ENCODE data around the gene RER1.

The RER1 gene

DNA sequence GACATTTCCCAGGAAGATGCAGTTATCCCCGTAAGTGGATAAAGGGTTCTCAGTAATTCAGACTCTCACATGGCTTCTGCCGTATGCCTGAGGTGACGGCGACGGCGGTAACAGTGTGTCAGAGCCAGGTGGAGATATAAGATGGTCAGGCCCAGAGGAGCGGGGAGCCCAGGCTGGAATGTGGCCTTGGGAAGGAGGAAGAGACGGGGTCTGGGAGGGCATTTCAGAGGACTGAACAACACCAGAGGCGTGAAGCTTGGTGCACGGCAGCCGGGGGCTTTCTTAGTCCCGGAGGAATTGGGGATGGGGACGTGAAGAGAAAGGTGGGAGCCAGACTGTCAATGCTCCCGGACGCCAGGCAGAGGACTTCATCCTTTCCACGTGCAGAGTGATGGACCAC lies 1.0 kb downstream of the RER1 start:
- no peak for DNase-seq

DNA sequence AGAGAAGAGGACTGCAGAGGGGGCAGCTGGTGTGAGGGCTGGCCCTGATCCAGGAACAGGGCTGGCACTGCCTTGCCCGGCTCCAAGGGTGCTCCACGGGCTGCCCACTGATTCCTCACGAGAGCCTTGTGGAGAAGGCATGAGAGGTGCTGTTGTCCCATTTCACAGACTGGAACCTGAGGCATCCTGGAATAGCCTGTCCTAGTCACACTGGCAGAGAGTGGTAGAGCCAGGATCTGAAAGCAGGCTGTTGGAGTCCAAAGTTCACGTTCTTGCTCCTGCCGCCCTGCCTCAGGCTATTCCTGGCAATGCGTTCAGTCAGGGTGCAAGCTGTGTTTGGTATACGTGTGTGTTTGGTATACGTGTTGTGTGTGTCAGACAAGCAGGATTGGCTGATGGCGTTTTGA lies 1.8 kb downstream of the RER1 start:
- DNase-seq = no peak

DNA sequence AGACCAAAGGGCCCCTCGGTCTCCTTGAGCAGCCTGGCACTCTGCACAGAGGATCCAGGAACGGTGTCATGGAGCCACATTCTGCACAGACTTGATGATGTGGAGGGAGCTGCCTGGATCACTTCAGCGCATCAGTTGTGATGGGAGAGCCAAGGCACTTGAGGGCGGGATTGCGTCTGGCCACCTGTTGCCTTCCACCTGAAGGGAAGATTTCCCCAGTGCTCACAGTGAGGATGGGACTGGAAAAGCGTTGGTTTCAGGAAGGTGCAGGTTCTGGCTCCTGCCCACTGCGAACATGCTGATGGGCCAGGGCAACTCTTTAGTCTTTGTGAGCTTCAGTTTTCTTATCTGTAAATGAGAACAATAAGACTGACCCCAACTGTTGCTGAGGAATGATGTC lies 2.6 kb downstream of the RER1 start:
- DNase-seq = no peak

DNA sequence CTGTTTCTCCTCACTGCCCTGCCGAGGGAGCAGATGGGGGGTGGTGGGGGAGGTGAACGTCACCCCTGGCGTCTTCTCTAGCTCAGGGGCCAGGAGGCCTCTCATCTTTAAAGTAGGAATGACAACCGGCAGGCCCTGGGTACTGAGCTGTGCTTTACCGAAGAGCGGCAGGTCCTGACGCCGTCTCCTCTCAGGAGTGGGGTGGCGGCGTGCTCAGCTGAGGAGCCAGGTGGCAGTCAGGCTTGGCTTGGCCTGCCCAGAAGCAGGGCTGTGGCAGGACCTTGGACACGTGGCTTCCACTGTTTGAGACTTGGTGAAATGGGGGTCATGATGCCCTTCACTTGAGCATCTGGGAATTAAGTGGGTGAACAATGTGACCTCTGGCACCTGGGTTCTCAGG lies 3.1 kb downstream of the RER1 start:
- DNase-seq = no peak

DNA sequence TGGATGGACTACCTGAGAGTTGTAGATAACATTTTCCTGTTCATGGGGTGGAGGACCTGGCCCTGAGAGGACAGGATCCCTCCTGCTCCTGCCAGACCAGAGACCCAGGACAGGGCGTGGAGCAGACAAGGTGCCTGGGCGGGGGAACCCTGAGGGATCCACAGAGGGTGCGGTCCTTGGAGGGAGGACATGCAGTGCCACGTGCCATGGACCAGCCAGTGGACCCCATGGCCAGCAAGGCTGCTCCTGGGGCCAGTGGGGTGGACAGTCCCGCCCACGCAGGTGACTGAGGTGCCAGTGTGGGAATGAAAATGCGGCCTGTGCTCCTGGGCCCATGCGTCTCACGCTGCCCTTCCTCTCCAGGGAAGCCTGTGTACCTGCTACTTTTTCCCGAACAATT lies 3.6 kb downstream of the RER1 start:
- DNase-seq = no peak

DNA sequence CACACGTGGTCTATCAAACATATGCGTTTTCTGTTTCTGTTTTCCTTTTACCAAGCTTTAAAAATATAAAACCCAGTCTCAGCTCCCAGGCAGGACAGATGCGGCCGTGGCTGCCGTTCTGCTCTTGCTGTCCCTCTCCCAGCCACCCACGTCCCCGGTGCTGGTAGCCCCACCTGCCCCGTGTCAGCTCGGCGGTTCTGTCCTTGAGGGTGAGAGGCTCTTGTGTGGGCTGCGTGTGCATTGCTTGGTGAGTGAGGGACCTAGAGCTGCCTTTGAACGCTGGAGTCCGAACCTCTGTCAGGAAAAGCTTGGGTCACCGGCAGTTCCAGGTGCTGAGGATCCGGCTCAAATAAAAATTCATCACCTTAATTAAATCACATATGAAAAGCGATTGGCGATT lies 4.4 kb downstream of the RER1 start:
- DNase-seq = no peak

DNA sequence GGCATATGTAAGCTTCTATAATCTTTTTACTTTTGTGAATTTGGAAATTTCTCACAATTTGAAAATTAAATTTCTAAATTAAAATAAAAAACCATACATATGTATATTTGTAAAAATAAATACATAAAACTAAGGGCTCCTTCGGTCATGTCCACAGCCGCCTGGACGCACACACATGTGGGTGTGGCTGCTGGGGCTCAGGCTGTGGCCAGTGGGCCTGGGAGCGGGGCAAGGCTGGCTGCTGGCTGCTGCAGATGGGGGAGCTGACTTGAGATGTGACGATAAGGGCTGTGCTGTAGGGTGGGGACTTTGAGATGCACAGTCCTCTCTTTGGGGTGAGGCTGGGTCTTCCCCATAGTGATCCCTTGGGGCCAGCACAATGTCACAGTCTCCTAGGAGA lies 4.8 kb downstream of the RER1 start:
- no peak for DNase-seq

DNA sequence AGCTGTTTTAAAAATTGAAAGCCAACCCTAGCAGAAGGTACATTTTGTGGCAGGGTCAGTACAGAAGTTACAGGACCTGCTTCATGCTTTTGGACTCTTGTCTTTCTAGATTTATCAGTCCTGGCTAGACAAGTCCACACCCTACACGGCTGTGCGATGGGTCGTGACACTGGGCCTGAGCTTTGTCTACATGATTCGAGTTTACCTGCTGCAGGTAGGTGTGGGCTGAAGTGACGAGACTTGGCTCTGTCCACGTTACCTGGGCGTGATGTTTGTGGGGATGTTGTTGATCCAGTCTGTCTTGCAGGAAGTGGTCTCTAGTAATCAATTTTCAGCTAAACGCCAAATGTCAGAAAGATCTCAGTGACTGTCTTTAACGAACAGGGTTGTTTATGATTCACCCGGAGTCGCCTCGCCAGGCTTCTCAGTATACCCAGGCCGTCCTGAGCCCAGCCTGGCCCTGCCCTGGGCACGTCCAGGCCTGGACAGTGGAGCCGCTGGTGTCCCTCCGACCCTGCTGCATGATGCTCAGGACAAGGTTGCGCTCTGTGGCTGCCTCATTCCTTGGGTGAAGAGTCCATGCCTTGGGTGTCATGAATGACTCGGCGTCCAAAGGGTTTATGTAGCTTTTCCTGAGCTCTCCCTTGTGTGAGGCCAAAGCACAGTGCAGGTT lies 5.5 kb downstream of the RER1 start:
- DNase-seq = no peak

DNA sequence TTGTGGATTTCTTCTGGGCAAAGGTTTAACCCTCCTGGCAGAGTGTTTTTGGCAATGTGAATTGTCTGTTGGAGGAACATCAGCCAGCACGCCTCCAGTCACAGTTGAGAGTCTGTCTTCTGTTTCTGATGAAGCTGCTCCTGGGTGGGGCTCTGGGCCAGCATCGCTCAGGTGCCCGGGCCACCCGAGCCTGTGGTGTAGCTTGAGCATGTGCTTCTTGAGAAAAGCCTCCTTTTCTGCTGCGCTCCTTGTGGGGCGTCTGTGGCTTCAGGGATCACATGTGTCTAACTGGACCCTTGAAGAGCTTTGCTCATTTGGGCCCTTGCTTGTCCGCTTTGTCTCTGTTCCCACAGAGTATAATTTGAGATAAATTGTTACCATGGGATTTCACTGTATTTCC lies 7.2 kb downstream of the RER1 start:
- no peak for DNase-seq

DNA sequence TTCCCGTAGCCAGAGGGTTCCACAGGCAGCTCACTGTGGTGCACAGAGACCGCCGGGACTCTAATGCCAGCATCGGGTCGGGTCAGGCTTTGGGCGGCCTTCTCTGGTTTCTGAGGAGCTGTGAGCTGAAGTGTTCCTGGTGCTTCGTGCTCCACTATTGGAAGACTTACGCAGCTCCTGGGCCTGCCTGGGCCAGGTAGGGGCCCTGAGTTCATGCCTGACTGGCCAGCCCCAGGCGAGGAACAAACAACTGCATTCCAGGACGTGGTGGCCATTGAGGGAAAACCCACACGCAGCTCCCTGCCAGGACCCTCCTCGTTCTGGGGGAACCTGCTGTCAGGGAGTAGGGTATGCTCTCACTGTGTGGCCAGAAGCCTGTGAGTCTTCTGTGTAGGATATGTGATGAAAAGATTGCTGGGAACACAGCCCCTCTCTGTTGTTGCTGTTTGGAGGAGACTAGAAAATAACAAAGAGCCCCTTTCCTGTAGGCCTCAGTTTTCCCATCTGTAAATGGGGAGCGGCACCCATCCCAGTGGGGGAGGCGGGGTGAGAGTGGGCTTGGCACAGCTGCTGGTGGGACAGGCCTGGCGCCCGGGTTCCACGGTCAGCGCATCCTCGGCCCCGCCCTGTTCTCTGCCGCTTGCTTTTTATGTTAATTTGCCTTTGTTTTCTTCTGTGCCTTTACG lies 8.4 kb downstream of the RER1 start:
- no peak for DNase-seq

DNA sequence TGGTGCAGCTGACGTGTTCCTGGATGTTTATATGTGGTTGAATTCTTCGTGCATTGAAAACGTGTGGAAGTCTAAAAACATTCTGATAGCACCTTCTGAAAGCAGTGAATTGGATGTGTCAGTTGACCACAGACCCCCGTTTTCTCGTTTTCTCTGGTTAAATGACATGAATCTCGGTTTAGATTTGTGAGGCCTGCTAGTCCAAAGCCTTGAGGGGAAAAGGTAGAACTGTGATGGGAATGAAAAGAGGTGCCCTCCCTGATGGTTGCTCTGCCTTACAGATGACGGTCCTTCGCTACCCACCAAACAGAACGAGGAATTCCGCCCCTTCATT lies 8.9 kb downstream of the RER1 start:
- DNase-seq = no peak

DNA sequence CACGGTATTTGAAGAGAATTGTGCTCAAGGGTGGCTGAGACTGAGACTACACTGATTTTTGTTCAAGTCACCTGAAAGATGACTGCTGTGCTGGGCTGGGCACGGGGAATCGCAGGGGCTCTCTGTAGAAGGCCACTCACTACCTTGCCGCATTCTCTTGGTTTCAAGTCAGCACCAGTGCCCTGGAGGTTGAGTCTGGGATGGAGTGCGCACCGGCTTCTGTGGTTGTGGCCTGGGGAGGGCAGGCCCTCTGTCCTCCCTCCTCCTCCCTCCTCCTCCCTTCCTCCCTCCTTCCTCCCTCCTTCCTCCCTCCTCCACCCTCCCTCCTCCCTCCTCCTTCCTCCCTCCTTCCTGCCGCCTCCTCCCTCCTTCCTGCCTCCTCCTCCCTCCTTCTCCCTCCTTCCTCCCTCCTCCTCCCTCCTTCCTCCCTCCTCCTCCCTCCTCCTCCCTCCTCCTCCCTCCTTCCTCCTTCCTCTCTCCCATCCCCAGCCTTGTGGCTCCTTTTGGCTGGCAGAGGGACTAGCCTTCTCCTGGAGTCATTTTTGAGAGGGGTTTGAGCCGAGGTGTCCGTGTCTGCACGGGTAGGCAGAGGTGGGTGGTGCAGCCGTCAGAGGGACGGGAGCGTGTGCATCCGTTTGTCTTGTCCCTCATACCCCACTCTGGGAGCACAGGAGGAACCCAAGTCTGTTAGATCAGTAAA lies 9.5 kb downstream of the RER1 start:
- no peak for DNase-seq

DNA sequence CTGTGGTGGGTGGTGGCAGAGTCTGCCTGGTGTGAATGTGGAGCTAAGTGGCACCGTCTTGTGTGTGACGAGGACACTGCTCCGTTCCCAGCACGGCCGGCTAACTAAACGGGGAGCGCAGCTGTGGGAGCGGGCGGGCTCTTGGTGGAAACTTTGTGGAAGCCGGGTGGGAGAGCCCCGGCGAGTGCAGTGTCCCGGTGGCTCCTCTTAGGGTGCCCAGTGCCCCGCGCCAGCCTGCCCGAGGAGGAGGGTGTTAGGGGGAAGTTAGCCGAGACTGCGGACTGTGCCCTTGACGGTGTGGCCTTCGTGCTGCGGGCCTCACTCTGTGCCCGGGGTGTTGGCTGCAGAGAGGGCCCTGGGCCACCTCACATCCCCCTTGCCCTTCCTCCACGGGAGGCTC lies 10.8 kb downstream of the RER1 start:
- DNase-seq = no peak

DNA sequence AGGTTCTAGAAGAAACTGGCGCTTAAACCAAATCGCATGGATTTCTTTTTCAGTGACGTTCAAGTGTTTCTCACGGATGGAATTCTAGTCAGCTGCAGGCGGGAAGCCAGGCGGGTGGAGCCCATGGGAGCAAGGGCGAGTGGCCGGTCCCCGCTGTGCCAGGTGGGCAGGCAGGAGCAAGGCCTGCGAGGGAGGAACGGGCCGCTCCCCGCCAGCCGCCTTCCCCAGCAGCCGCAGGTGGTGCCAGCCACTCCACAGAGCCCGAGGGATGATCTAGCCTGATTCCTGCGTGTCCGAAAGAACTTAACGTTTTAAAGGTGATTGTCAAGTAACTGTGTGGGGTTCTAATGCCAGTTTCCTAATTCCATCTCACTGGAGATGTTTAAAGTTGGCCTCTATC lies 11.6 kb downstream of the RER1 start:
- no peak for DNase-seq

DNA sequence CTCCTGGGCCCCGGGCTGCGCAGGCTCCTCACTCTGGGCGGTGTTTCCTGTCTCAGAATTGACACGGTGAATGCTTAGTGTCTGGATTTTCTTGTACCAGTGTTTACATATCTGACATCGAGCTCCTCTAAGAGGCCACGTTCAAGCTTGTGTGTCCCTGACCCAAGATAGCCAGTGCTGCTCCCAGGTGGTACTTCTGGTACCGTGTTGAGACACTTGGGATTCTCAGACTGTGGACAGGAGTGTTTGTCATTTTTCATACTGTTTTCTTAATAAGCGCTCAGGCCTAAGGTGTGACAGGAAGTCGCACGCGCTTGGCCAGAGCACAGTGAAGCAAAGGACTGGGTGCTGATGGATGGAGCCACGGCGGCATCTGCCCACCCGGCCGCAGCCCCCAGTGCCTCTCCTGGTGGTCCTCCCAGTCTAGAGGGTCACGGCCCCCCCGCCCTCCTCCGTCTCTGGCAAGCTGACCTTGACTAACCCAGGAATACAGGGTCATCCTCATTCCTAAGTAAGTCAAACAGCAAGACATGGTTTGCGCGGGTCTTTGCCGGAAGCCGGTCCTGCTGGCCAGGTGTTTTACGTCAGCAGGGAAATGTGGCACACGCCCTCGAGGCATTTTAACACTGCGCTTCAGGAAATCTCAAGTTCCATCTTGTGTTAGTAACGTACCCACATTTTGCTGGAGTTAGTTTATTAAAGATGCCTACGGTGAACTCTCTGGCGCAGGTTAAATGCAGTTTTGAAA lies 12.7 kb downstream of the RER1 start:
- no peak for DNase-seq

DNA sequence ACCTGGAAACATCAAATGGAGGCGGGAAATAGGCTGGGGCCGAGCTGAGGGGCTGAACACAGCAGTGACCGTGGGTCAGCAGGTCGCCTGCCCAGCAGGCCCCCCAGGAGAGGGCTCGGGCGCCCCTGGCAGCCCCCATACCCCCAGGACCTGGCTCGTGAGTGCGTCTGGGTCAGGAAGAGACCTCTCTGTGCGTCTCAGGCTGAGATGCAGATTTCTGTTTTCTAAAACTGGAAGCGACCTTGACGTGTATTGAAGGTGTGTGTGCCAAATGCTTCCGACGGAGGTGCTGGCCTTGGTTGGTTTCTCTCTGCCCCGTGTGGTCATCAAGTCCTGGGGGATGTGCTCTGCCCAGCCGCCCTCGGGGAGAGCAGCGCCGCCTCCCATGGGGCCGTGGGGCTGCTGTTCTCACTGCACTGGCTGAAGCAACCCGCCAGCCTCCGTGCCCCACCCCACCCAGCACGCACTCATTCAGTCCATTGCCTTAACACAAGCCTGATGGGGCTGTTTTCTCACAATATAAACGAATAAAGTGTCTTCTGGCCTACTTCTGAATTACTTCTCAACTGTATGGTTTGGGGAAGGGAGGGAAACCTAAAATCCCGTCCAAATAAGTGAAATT lies 13.4 kb downstream of the RER1 start:
- DNase-seq = no peak

DNA sequence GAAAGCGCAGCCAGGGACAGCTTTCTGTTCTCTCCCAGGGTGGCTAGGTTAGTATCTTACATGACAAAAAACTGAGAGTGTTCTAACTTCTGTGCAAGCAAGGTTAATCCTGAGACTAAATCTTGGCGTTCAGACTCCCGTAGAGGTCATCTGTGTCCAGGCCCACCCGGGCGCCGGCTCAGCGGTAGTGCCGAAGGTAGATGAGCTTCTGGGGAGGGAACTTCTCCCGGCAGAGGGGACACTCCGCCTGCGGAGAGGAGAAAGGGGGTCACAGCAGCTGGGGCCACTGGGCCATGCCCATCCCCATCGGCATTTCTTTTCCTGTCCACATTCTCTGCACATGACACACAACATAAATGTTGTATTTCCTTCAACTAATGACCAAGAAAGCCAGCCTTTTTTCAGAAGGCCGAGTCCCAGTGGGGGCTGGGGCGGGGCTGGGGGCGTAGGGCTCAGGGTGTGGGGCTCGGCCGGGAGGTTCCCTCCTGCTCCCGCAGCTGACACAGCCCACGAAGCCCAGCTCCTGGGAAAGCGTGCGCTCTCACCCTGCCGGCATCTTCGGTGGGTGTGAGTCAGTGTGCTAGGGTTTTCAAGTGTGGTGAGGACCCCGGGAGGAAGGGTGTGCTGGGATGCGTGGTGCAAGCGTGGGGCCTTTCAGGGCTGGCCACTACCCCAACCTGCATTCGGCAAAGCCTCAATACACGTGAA lies 14.1 kb downstream of the RER1 start:
- DNase-seq = no peak

DNA sequence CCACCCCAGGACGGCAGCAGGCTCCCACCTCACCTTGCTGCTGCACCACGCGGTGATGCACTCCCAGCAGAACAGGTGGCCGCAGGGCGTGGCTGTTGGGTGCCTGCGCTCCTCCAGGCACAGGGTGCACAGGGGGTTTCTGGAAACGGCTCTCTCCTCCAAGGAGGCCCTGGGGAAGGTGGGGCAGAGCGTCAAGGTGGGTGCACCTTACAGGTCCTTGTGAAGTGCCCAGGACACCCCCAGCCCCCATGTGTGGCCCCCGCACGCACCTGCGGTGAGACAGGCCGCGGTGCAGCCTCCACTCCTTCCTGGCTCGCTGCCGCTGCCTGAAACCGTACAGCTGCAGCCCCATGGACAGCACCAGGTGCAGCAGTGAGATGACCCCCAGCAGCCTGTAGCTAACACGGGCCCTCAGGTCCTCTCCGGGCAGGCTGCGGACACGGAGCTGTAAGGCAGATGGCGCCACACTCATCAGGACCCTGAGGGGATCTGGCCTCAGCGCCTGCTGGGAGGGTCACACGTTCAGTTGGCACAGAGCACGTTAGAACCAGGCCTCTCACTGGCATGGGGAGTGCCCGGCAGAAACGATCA lies 14.9 kb downstream of the RER1 start:
- DNase-seq = no peak

DNA sequence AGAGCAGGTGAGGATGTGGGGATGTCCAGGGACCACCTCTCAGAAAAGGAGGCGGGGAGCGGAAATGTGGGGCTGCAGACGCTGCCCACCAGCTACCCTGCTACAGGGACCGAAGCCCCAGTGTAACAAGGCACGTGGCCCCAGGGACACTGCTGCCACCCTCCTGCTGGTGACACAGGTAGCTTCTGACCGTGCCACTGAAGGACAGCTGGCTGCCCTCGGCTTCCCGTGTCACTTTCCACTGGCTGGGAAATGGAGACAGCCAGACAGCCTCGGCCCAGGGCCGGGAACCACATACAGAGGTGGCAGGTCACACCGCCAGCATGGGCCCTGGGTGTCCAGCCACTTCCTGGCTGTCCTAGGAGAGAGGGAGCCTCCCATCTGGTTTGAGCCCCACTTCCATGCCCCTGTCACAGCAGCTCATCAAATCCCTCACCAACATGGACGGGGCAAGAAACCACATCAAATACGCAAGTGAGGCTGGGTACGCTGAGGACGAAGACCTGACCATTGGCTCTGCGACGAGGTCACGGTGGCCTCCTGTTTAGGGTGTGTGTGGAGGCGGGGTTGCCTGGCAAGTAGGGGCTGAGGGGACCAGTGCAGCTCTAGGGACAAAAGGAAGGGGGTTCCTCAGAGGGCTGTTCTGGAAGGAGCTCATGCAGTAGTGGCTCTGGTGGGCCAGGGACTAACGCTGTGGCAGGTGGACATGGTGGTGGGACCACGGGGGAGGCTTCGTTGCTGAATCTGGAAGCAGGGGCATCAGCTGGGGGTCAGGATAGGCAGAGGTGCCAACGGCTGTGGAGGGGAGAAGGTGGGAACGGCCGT lies 15.7 kb downstream of the RER1 start:
- no peak for DNase-seq

DNA sequence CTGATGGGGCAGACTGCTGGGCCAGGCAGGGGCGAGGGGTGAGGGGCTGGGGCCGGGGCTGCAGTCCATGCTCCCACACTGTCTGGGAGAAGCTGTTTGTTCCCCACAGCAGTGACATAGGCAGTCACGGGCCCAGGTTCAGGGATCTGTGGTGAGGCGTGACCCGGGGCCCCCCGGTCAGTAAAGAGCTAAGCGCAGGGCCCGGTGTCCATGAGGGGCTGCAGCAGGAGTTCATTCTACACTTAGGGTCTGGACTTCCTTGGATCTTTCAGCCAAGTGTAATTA lies 16.3 kb downstream of the RER1 start:
- DNase-seq = no peak

DNA sequence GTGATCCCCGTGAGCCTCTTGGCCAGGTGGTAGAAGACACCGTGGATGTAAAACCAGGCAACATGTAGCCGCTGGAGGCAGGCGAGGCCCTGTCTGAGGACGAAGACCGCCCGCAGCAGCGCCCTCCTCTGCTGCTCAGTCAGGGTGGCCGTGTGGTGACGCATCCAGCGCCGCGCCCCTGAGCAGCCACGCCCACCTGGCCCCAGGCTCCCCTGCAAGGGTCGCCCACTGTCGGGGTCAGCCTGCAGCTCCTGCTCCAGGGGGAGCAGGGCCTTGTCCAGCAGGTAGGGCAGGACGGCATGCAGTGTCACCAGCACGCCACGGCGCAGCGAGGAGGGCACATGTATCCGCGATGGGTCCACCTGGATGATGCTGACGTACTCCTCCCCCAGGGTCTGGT lies 16.8 kb downstream of the RER1 start:
- DNase-seq = no peak

DNA sequence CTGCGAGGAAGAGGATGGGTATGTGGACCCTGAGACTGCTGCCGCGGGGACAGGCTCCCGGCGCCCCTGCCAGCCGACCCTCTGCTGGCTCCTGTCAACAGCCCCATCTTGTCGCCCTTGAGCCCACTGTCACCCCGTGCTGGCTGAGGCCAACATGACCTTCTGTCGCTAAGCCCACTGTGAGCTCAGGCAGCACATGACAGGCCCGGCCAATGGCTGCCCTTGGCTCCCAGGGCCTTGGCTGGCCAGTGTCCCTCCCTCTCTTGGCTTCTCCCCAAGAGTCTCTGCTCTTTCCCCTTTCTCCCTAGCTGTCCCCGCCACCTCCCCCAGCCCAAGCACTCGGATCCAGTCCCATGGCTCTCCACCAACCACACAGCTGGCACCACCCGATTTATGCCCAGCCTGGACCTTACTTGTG lies 17.2 kb downstream of the RER1 start:
- no peak for DNase-seq

Measured in T-helper 2 cell (primary cell).